GM12875 (cell line): ENCODE data around the gene PSMD14.

Source experiments
- H3K4me3 ChIP-seq: one replicate; pipeline ENCODE4 v1.5.1; 2011; ENCODE audit warnings: low read depth, low read length, control low read depth
- TF ChIP-seq, protein P1 (sequence below): IDR thresholded peaks from 2 replicates; pipeline ENCODE4 v1.5.1; 2011; ENCODE audit warnings: low read depth, mild to moderate bottlenecking, control low read depth, inconsistent platforms, low read length, moderate library complexity, borderline replicate concordance; ENCODE audit not compliant: insufficient read depth

PSMD14 gene

DNA sequence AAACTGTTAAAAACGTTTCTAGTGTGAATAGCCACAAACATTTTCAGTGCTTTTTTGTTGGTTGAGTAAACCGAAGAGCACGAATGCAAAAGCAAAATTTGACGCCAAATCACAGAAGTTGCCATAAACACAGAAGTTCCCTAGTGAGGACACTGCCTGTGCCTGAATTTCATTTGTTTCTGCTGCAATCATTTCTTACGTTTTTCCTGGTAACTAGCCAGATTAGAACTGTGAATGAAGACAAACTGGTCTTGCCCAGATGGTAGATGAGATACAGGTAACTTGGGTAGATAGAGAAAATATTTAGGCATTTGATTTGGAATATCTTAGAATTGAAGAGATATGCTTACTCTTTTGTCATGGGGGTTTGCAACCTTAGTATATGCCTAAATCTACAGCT, 98.1 kb downstream of the PSMD14 start:
- TF ChIP-seq, protein P1, sequence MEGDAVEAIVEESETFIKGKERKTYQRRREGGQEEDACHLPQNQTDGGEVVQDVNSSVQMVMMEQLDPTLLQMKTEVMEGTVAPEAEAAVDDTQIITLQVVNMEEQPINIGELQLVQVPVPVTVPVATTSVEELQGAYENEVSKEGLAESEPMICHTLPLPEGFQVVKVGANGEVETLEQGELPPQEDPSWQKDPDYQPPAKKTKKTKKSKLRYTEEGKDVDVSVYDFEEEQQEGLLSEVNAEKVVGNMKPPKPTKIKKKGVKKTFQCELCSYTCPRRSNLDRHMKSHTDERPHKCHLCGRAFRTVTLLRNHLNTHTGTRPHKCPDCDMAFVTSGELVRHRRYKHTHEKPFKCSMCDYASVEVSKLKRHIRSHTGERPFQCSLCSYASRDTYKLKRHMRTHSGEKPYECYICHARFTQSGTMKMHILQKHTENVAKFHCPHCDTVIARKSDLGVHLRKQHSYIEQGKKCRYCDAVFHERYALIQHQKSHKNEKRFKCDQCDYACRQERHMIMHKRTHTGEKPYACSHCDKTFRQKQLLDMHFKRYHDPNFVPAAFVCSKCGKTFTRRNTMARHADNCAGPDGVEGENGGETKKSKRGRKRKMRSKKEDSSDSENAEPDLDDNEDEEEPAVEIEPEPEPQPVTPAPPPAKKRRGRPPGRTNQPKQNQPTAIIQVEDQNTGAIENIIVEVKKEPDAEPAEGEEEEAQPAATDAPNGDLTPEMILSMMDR, result no peak
- no peak overlapping the region for H3K4me3 ChIP-seq

DNA sequence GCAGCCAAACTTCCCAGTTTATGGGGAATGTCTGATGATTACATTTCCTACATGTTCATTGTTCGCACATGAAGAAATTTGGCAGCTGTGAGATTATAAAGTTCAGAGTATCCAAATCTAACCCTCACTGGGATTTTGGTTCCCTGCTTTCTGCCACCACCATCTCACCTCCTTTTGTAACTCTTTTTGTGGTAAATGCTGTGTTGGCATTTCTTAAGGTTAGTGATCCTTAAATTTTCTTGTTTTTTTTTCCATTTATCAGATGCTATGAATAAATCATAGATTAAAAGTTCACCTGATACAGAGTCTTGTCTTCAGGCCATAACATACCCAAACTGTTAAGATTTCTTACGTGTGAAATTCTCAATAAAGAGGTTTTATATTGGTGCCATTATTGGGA, 99.4 kb downstream of the PSMD14 start:
- TF ChIP-seq, protein P1, result no peak
- no peak overlapping the region for H3K4me3 ChIP-seq

DNA sequence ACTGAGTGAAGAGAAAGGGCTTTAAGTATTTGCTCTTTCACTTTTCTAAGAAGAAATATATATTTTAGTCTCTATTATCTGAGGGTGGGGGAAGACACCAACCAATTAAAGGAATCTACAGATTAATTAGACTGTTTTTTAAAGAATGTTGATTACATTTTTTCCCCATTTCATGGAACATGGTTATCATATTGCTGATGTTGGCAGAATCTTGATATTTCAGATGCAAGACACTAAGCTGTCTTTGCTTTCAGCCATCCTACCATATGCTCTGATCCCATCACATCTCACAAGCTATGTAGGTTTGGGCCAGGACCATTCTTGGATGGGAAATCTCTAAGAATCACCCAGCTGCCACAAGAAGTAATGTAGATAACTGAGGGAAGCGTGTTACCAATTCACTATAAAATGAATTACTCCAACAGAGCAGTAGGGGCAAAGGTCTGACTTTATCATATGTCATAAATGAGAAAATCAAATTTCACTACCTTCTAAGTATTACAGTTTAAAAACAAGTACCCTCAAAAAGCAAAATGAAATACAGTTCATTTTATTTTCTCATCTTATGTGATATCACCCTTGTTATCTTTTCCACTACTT, 101.2 kb downstream of the PSMD14 start:
- TF ChIP-seq, protein P1, result no peak
- H3K4me3 ChIP-seq, result no peak overlapping the region

DNA sequence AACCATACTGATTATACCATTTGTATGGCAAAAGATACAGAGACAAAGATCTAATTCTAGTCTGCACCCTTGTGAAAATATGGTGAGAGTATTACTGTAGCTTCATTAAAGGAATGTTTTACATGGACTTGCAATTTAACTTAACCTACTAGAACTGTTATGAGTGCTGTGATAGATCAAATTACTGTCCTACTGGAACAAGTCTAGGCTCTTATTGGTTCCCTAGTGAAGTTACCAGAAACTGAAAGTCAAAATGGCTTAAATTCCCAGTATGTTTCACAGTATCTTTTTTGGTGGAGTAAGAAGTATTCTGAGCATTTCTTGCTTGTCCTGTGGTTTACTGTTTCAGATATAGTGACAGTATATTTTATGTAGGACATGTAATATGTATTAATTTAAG, 104.1 kb downstream of the PSMD14 start:
- TF ChIP-seq, protein P1, result no peak
- no peak overlapping the region for H3K4me3 ChIP-seq

DNA sequence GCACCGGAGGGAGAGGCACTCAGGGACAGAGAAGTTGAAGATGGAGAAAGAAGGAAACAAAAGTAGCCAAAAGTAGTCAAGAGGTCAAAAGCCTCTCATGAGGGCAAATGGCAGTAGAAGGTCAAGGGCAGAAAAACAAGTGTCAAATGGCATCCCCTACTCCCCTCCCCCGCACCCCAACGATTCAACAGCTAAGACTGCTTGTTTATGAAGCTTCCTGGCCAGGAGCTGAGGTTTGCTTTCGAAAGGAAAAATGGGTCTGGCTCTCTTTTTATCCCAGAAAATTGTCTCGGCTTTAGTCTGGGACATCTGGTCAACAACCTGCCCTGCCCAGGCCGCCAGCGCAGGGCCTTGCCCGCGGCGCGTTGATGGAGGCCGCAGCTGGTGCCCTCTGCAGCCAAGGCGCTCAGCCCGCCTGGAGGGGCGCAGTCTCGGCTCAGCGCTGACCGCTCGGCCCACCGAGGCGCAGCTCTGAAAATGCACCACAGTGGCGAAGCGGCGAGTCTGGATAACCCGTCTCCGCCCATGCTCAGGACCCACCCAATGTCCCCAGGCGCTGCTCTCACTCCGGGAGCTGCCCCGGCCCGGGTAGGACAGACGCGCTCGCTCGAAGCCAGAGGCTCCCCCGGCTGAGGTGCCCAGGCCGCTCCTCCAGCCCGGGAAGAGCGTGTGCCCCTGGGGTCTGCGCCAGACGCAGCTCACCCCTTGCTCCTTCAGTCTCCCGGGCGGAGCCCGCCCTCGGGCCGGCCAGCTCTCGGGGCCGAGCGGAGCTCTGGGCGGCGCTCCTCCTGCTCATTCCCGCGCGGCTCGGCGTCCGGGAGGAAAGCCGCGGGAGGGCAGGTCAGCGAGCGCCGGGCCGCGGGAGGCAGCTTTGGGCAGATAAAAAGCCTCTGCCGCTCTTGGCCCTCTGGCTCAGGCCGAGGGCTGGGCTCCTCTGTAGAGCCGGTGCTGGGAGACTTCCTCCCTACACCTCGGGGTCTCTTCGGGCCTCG, 106.1 kb downstream of the PSMD14 start:
- peak overlapping the region; percentile 41 for H3K4me3 ChIP-seq
- TF ChIP-seq, protein P1, result 0 out of 2 replicates have a peak, but pooled peaks have one; percentile 1

DNA sequence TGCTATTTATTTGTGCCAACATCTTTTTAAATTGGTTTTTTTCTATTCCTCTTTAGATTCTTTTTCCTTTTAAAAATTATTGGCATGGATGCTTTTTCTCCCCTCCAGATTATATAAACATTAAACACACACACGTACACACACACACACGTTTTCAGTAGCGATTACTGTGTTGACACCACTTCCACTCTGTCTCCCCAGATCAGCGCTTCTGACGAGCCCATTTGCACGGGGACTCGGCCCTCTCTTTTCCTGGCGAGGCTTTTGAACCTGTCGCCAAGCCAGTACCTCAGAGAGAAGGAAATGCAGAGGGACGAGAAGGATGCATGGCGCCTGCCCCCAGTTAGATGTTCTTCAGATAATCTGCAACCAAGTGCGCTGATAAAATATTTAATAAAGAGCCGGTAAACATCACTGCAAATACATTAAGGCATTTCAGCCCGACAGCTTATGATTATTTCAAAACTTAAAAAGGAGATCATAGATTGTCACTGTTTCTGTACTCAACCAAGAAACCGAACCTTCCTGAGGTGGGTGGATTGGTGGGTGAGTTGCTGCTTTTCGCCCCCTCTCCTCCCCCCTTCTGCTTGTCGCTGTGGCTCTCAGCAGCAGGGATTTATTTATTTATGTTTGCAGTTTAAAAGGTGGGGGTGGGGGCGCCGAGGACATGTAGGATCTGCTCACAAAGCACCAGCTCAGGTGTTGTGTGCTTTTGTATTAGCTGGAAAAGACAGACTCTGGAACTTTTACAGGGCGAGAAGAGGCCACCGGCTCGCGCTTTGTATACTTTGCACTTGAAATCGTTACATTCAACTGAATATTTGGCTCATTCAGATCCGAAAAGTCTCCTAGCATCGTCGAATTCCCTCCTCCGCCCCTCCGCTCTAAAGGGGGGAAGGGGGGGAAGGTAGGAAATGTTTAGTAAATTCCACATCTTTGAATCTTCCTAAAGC, 107.1 kb downstream of the PSMD14 start:
- H3K4me3 ChIP-seq, result no peak overlapping the region
- TF ChIP-seq, protein P1, result no peak
